A549 (cell line): ENCODE data around the gene TMEM163. TPM values are rescaled to one million over a fixed set of nuclear protein-coding genes. Genes with fewer than 3 reads are reported as not detected.

ENCODE experiments used
- ATAC-seq, 2 experiments: fragments of 200-7000 bp in 1 of 2; fragments of >200 bp in 1 of 2; cut with Nextera tagmentation in 1 of 2; cut with Tn5 transposase in 1 of 2; 3 replicates each; pipeline versions ENCODE4 v1.8.0 to v1.9.1; 2018 to 2020; ENCODE audit warnings: mild to moderate bottlenecking in 1 of 2, moderate library complexity in 1 of 2
- CTCF ChIA-PET: fragments of 300-600 bp; sonication (Branson Sonifier 250); formaldehyde crosslinking; extraction: SDS; loops from one replicate; lab custom pipeline; 2021; ENCODE audit warnings: antibody characterized with exemption, inconsistent platforms; lab: Yijun Ruan, JAX
- POLR2A ChIA-PET: fragments of 350-600 bp; formaldehyde crosslinking; extraction: SDS; loops from one replicate; lab custom pipeline; 2021; ENCODE audit warnings: antibody characterized with exemption, inconsistent platforms; lab: Yijun Ruan, JAX
- DNase-seq, 2 experiments: peaks; one replicate each; pipeline versions ENCODE4 v3.0.0 to v3.0.0-alpha.2; 2011 to 2016; ENCODE audit warnings: low read depth in 1 of 2, low spot score in 1 of 2
- FAIRE-seq: peaks from 2 replicates; lab custom pipeline; 2011; peaks lifted over from hg19 to GRCh38; lab: Jason Lieb, UNC
- H3K27ac ChIP-seq, 2 experiments: fragments of >200 bp; sonication (Bioruptor Twin); formaldehyde crosslinking; 3 replicates each; pipeline ENCODE4 v1.5.1; 2016 to 2017
- H3K4me1 ChIP-seq: fragments of >200 bp; sonication (Bioruptor Twin); formaldehyde crosslinking; 3 replicates; pipeline ENCODE4 v1.6.1; 2016
- H3K4me2 ChIP-seq: fragments of >200 bp; sonication (Bioruptor Twin); formaldehyde crosslinking; 3 replicates; pipeline ENCODE4 v1.6.1; 2016
- H3K4me3 ChIP-seq: fragments of >200 bp; sonication (Bioruptor Twin); formaldehyde crosslinking; 3 replicates; pipeline ENCODE4 v1.5.1; 2016
- H3K9me3 ChIP-seq: fragments of >200 bp; sonication (Bioruptor Twin); formaldehyde crosslinking; 3 replicates; pipeline ENCODE4 v1.6.1; 2016
- CEBPB ChIP-seq, 2 experiments: fragments of >200 bp in 1 of 2; sonication (Bioruptor Twin) in 1 of 2; formaldehyde crosslinking in 1 of 2; IDR thresholded peaks; 2 replicates each; pipeline ENCODE4 v1.6.1; 2012 to 2016
- CHD2 ChIP-seq: fragments of 150-350 bp; IDR thresholded peaks from 2 replicates; pipeline ENCODE4 v1.6.1; 2014; ENCODE audit warnings: low read length; ENCODE audit not compliant: partially characterized antibody
- EHF ChIP-seq: fragments of 250-450 bp; sonication (Bioruptor Pico); IDR thresholded peaks from 2 replicates; pipeline ENCODE4 v1.5.0; 2020; ENCODE audit warnings: mild to moderate bottlenecking
- EHMT2 ChIP-seq: fragments of 200-600 bp; sonication (generic); IDR thresholded peaks from 2 replicates; pipeline ENCODE4 v1.6.1; 2016; ENCODE audit warnings: antibody characterized with exemption, low read depth, mild to moderate bottlenecking, moderate library complexity
- EP300 ChIP-seq, 2 experiments: fragments of >200 bp; sonication (Bioruptor Twin); formaldehyde crosslinking; IDR thresholded peaks; 2 replicates in 1 of 2; 3 replicates in 1 of 2; pipeline ENCODE4 v1.6.1; 2016 to 2017
- FOSB ChIP-seq: fragments of 250-450 bp; sonication (Bioruptor Pico); IDR thresholded peaks from 2 replicates; pipeline ENCODE4 v1.5.0; 2020; ENCODE audit warnings: mild to moderate bottlenecking, moderate library complexity
- FOSL2 ChIP-seq, 2 experiments: fragments of 450-650 bp in 1 of 2; fragments of >200 bp in 1 of 2; sonication (Bioruptor Twin) in 1 of 2; formaldehyde crosslinking; IDR thresholded peaks; 2 replicates each; pipeline versions ENCODE4 v1.5.0 to v1.6.1; 2016 to 2020; ENCODE audit warnings: mild to moderate bottlenecking in 1 of 2, moderate library complexity in 1 of 2
- FOXS1 ChIP-seq: fragments of 250-450 bp; sonication (Bioruptor Pico); IDR thresholded peaks from 2 replicates; pipeline ENCODE4 v1.5.0; 2020; ENCODE audit warnings: mild to moderate bottlenecking, moderate library complexity
- HOXA7 ChIP-seq: fragments of 250-450 bp; sonication (Bioruptor Pico); IDR thresholded peaks from 2 replicates; pipeline ENCODE4 v1.5.0; 2020; ENCODE audit warnings: mild to moderate bottlenecking, moderate library complexity
- HOXB13 ChIP-seq: fragments of 250-450 bp; sonication (Bioruptor Pico); IDR thresholded peaks from 2 replicates; pipeline ENCODE4 v1.5.0; 2020; ENCODE audit warnings: low read depth, mild to moderate bottlenecking, moderate library complexity
- HOXB5 ChIP-seq: fragments of 250-450 bp; sonication (Bioruptor Pico); IDR thresholded peaks from 2 replicates; pipeline ENCODE4 v1.5.0; 2020; ENCODE audit warnings: mild to moderate bottlenecking, moderate library complexity
- JUN ChIP-seq, 2 experiments: fragments of >200 bp; sonication (Bioruptor Twin); formaldehyde crosslinking; IDR thresholded peaks; 2 replicates in 1 of 2; 3 replicates in 1 of 2; pipeline ENCODE4 v1.6.1; 2016 to 2017
- JUNB ChIP-seq: fragments of >200 bp; sonication (Bioruptor Twin); formaldehyde crosslinking; IDR thresholded peaks from 2 replicates; pipeline ENCODE4 v1.6.1; 2016
- KDM1A ChIP-seq: fragments of 200-600 bp; sonication (generic); IDR thresholded peaks from 2 replicates; pipeline ENCODE4 v1.6.1; 2016; ENCODE audit warnings: low read depth, mild to moderate bottlenecking
- MAFK ChIP-seq: fragments of 450-650 bp; IDR thresholded peaks from 2 replicates; pipeline ENCODE4 v1.6.1; 2014; ENCODE audit not compliant: partially characterized antibody
- MAZ ChIP-seq: fragments of 150-350 bp; IDR thresholded peaks from 2 replicates; pipeline ENCODE4 v1.6.1; 2014; ENCODE audit warnings: antibody characterized with exemption, low read depth, low read length, borderline replicate concordance
- NPAS2 ChIP-seq: fragments of 250-450 bp; sonication (Bioruptor Pico); IDR thresholded peaks from 2 replicates; pipeline ENCODE4 v1.8.0; 2022; ENCODE audit warnings: mild to moderate bottlenecking, moderate library complexity, borderline replicate concordance
- POLR2A ChIP-seq: IDR thresholded peaks from 2 replicates; pipeline ENCODE4 v1.6.1; 2012; ENCODE audit warnings: mild to moderate bottlenecking, low read length
- POLR2AphosphoS2 ChIP-seq: conservative IDR thresholded peaks from 2 replicates; pipeline ENCODE4 v1.6.1; 2012; ENCODE audit warnings: low read length, improper control_type of control experiment, inconsistent platforms
- RCOR1 ChIP-seq: fragments of 150-350 bp; IDR thresholded peaks from 2 replicates; pipeline ENCODE4 v1.6.1; 2014; ENCODE audit warnings: antibody characterized with exemption, low read length, low read depth
- RNF2 ChIP-seq: fragments of 200-600 bp; sonication (generic); IDR thresholded peaks from 2 replicates; pipeline ENCODE4 v1.6.1; 2016; ENCODE audit warnings: low read depth, mild to moderate bottlenecking, antibody characterized with exemption, moderate library complexity, borderline replicate concordance
- SREBF2 ChIP-seq: fragments of 450-650 bp; IDR thresholded peaks from 2 replicates; pipeline ENCODE4 v1.6.1; 2014; ENCODE audit warnings: mild to moderate bottlenecking, moderate library complexity
- TFCP2L1 ChIP-seq: fragments of 250-450 bp; sonication (Bioruptor Pico); IDR thresholded peaks from 2 replicates; pipeline ENCODE4 v1.5.0; 2021; ENCODE audit warnings: mild to moderate bottlenecking
- ZC3H11A ChIP-seq: fragments of 450-650 bp; IDR thresholded peaks from 2 replicates; pipeline ENCODE4 v1.6.1; 2014; ENCODE audit warnings: antibody characterized with exemption, mild to moderate bottlenecking
- ZFP36 ChIP-seq: fragments of 450-650 bp; IDR thresholded peaks from 2 replicates; pipeline ENCODE4 v1.6.1; 2014; ENCODE audit warnings: borderline replicate concordance; ENCODE audit not compliant: partially characterized antibody
- ZNF302 ChIP-seq: fragments of 250-450 bp; sonication (Bioruptor Pico); IDR thresholded peaks from 2 replicates; pipeline ENCODE4 v1.9.0; 2021; ENCODE audit warnings: inconsistent platforms, mild to moderate bottlenecking, moderate library complexity
- ZSCAN20 ChIP-seq: fragments of 250-450 bp; sonication (Bioruptor Pico); IDR thresholded peaks from 2 replicates; pipeline ENCODE4 v1.8.0; 2022; ENCODE audit warnings: mild to moderate bottlenecking, moderate library complexity
- WGBS: methylation state at CpG from one replicate; pipeline ENCODE4 v1.1.6; 2017; ENCODE audit errors: missing lambda C conversion rate; 5-methylcytosine and 5-hydroxymethylcytosine counted together
- polyA plus RNA-seq, 4 experiments: library from polyadenylated mRNA; depleted of rRNA in 3 of 4; stranded (reverse); fragments of >200 nt; fragmentation: RNase III in 1 of 4; extraction: RNeasy Plus Mini Kit Qiagen cat#74134 plus additional on column Dnase treatment in 1 of 4; gene quantifications; 2 replicates in 3 of 4; 3 replicates in 1 of 4; pipeline ENCODE4 v1.2.3, GENCODE V29; 2011 to 2017
- TF ChIP-seq, protein P1 (sequence below): fragments of 250-450 bp; sonication (Bioruptor Pico); IDR thresholded peaks from 2 replicates; pipeline ENCODE4 v1.5.0; 2020; ENCODE audit warnings: low read depth, mild to moderate bottlenecking, moderate library complexity
- TF ChIP-seq, protein P2 (sequence below): fragments of 450-650 bp; IDR thresholded peaks from 2 replicates; pipeline ENCODE4 v1.6.1; 2014; ENCODE audit warnings: antibody characterized with exemption
- TF ChIP-seq, protein P3 (sequence below): fragments of >200 bp; sonication (Bioruptor Twin); formaldehyde crosslinking; IDR thresholded peaks from 3 replicates; pipeline ENCODE4 v1.6.1; 2016

TMEM163 gene
- polyA plus RNA-seq, 2 of the 4 experiments (the other 2 are of a cell fraction), result not detected

DNA sequence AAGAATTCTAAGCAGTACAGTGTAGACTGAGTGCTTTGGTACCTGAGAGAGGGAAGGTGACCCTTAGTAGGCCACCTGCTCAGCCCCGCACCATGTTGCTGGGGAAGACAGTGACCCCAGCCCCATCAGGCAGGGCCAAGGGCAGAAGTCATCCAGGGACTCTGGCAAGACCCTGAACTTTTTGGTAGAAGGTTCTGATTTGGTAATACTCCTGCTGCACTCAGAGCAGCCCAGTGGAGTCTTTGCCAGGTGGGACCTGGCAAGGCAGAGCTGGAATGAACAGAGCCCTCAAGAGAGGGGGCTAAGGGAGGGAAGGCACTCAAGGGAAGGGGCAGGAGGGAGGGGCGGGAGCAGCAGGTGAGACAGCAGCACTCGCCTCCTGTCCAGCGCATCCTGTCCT is 273.7 kb downstream of the TMEM163 start:
- POLR2A ChIA-PET, result no interaction called here
- WGBS, result 97% methylated on average over 4 of the region's 4 CpGs
- DNase-seq, result no peak
- no peak for ATAC-seq
- no peak overlapping the region for H3K4me2 ChIP-seq
- H3K27ac ChIP-seq, result no peak overlapping the region
- no peak for FAIRE-seq
- H3K4me1 ChIP-seq, result no peaks in the 10 kb centered on the region; the same call in 2 of the 3 replicates
- no peak overlapping the region for H3K4me3 ChIP-seq
- TF ChIP-seq MAFK (no peak), SREBF2 (no peak), JUNB (no peak), HOXB5 (CRISPR knock-in tag) (no peak), NPAS2 (no peak), ZC3H11A (no peak), ZSCAN20 (CRISPR knock-in tag) (no peak), RNF2 (no peak)
- TF ChIP-seq, protein P1, sequence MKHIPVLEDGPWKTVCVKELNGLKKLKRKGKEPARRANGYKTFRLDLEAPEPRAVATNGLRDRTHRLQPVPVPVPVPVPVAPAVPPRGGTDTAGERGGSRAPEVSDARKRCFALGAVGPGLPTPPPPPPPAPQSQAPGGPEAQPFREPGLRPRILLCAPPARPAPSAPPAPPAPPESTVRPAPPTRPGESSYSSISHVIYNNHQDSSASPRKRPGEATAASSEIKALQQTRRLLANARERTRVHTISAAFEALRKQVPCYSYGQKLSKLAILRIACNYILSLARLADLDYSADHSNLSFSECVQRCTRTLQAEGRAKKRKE (CRISPR knock-in tag), result no peak
- CTCF ChIA-PET, result interaction anchor here (0.8 to 2.0 kb wide), 3 partner anchors 10 to 326 kb away, joined by 3 to 4 read pairs (median 3); no protein-coding TSS in a partner anchor
- H3K9me3 ChIP-seq, result no peaks in the 10 kb centered on the region

DNA sequence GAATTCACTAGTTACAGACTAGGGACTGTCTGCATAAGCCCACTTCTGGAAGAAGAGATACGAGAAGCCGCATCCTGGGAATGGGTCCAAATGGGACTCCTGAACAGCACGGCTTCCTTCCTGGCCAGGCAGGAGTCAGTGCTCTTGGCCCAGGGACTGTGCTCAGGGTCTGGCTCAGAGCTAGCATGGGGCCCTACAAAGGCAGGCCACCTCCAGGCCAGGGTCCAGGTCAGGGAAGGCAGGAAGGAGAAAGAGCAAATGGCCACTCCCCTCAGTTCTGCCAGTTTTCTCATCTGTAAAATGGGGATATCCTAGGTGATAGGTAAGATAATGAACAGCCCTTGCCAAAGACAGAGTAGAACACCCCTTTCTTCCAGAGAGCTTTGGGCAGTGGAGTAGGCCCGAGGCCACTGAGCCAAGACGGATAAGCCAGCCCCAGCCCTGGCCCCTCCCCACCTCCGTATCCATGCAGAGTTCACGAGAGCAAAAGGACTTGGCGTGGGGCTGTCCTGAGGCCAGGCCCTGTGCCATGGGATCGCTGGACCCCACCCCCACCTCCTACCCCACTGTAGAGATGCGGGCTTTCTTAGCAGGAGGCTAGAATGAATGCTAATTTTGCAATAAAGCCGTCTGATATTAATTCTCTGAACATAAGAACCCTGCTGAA is 274.9 kb downstream of the TMEM163 start:
- FAIRE-seq, result no peak
- TF ChIP-seq HOXB5 (CRISPR knock-in tag), result no peak
- no peak for TF ChIP-seq ZNF302 (CRISPR knock-in tag)
- no peak for TF ChIP-seq EP300 (IDR thresholded peaks at IDR 0.05)
- no peak for TF ChIP-seq MAZ
- TF ChIP-seq JUN (IDR thresholded peaks at IDR 0.05), result no peak
- TF ChIP-seq HOXB13 (CRISPR knock-in tag), result no peak
- TF ChIP-seq CEBPB (IDR thresholded peaks at IDR 0.05), result no peak
- TF ChIP-seq FOSL2 (IDR thresholded peaks at IDR 0.05), result no peak
- no peak for TF ChIP-seq FOSL2 (CRISPR knock-in tag; IDR thresholded peaks at IDR 0.05)
- Histone ChIP-seq H3K9me3 (no peaks in the 10 kb centered on the region), H3K4me1 (no peaks in the 10 kb centered on the region; the same call in 2 of the 3 replicates), H3K27ac (no peak overlapping the region), H3K4me2 (no peak overlapping the region), H3K4me3 (no peak overlapping the region)
- WGBS, result 84% methylated on average over 11 of the region's 11 CpGs
- no peak for DNase-seq
- CTCF ChIA-PET, result interaction anchor here (2.0 to 3.4 kb wide), 2 partner anchors 6 to 16 kb away, joined by 4 to 27 read pairs; no protein-coding TSS in a partner anchor
- no peak for ATAC-seq
- POLR2A ChIA-PET, result no interaction called here

DNA sequence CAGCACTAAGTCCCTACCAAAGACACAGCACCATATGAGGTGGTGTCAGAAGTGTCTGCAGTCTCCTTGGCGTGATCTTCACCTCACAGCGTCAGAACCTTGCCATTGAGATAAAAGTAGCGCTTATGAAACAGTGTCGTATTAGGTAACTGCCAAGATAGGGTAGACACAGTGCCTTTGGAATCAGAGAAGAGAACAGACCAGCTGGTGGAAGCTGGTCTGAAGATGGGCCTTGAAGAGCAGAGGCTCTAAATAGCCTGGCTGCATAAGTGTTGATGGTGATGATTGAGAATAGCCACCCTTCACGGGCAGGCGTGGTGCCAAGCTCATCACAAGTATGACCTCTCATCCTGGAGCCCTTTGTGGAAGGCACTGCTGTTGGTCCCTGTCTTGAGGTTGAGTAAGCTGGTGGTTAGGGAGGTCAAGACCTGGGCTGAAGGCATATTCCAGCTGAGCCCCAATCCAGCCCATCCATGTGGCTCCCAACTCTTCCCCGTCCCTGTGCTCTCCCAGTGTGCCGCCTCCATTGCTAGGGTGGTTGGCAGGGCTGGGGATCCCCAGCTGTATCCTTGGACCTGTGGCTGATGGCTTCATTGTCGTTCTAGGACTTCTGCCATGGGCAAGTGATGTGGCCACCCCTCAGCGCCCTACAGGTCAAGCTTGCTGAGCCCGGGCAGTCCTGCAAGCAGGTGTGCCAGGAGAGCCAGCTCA is 277.5 kb downstream of the TMEM163 start:
- H3K4me3 ChIP-seq, result no peak overlapping the region
- ATAC-seq, result no peak
- no peak overlapping the region for H3K4me2 ChIP-seq
- no peak for TF ChIP-seq RCOR1
- TF ChIP-seq FOXS1 (CRISPR knock-in tag), result no peak
- no peak for TF ChIP-seq POLR2A
- no peak for TF ChIP-seq CEBPB (IDR thresholded peaks at IDR 0.05)
- TF ChIP-seq TFCP2L1, result no peak
- TF ChIP-seq, protein P2, sequence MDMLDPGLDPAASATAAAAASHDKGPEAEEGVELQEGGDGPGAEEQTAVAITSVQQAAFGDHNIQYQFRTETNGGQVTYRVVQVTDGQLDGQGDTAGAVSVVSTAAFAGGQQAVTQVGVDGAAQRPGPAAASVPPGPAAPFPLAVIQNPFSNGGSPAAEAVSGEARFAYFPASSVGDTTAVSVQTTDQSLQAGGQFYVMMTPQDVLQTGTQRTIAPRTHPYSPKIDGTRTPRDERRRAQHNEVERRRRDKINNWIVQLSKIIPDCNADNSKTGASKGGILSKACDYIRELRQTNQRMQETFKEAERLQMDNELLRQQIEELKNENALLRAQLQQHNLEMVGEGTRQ, result no peak
- no peak for TF ChIP-seq HOXB13 (CRISPR knock-in tag)
- TF ChIP-seq KDM1A, result no peak
- no peak for TF ChIP-seq EP300 (IDR thresholded peaks at IDR 0.05)
- TF ChIP-seq EHF (CRISPR knock-in tag), result no peak
- TF ChIP-seq POLR2AphosphoS2, result no peak
- TF ChIP-seq ZSCAN20 (CRISPR knock-in tag), result no peak
- TF ChIP-seq EHMT2, result no peak
- no peak for TF ChIP-seq CHD2
- TF ChIP-seq HOXA7 (CRISPR knock-in tag), result no peak
- TF ChIP-seq FOSB (CRISPR knock-in tag), result no peak
- TF ChIP-seq, protein P3, sequence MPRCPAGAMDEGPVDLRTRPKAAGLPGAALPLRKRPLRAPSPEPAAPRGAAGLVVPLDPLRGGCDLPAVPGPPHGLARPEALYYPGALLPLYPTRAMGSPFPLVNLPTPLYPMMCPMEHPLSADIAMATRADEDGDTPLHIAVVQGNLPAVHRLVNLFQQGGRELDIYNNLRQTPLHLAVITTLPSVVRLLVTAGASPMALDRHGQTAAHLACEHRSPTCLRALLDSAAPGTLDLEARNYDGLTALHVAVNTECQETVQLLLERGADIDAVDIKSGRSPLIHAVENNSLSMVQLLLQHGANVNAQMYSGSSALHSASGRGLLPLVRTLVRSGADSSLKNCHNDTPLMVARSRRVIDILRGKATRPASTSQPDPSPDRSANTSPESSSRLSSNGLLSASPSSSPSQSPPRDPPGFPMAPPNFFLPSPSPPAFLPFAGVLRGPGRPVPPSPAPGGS, result no peak
- no peak for TF ChIP-seq ZFP36
- TF ChIP-seq, all 56 proteins: peak for 0
- ChIA-PET CTCF (interaction anchor here (0.6 to 3.4 kb wide), 3 partner anchors 9 to 64 kb away, joined by 3 to 27 read pairs (median 4); no protein-coding TSS in a partner anchor), POLR2A (no interaction called here)
- 92% methylated on average over 10 of the region's 11 CpGs for WGBS
- FAIRE-seq (no peak), DNase-seq (no peak)
- Histone ChIP-seq H3K4me1 (no peaks in the 10 kb centered on the region; the same call in 2 of the 3 replicates), H3K9me3 (no peaks in the 10 kb centered on the region), H3K27ac (no peak overlapping the region)
